Esophagus muscularis mucosa (tissue), 4 donors: Measurements from ENCODE around the gene CCDC74A.
"Not testable (repeated sequence)": the region's sequence is repeated elsewhere in the genome, so short reads cannot be mapped to it uniquely, and the experiment has no call there.

Experiments used
- CTCF ChIP-seq, 3 experiments: fragments of 200-600 bp in 2 of 3; fragments of 450-650 bp in 1 of 3; sonication (generic) in 2 of 3; IDR thresholded peaks; one replicate each; pipeline ENCODE4 v1.5.1; 2017 to 2019; ENCODE audit warnings: antibody characterized with exemption in 3 of 3, mild to moderate bottlenecking in 2 of 3, moderate library complexity in 1 of 3
- EP300 ChIP-seq: sonication (generic); formaldehyde crosslinking; IDR thresholded peaks from one replicate; pipeline ENCODE4 v1.6.1; 2017; ENCODE audit warnings: antibody characterized with exemption
- POLR2A ChIP-seq: fragments of 450-650 bp; IDR thresholded peaks from one replicate; pipeline ENCODE4 v1.6.1; 2017; ENCODE audit warnings: antibody characterized with exemption, moderate library complexity, mild to moderate bottlenecking, low read depth
- POLR2AphosphoS5 ChIP-seq, 2 donors: sonication (generic); formaldehyde crosslinking; IDR thresholded peaks; one replicate each; pipeline ENCODE4 v1.6.1; 2017; ENCODE audit warnings: antibody characterized with exemption in 2 of 2

DNA sequence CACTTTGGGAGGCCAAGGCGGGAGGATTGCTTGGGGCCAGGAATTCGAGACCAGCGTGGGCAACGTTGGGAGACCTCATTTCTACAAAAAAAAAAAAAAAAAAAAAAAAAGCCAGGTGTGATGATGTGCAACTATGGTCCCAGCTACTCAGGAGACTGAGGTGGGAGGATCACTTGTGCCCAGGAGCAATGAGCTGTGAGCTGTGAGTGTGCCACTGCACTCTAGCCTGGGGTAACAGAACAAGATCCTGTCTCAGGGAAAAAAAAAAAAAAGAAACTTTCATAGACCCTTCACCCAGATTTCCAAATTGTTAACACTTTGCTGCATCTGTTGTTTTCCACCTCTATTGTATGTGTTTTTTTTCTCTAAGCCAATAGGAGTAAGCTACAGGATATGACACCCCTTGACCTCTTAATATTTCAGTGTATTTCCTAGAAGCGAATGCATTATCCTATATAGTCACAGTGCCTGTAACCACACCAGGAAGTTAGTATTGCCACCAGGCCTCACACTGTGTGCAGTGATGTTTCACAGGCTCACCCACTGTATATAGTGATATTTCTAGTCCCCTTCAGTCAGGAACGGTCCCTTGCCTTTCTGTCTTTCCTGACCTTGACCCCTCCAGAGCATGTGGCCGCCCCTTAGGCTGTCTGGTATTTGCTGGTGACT is 23.5 kb upstream of the CCDC74A start:
- TF ChIP-seq EP300; CTCF (IDR thresholded peaks at IDR 0.05); POLR2A; POLR2AphosphoS5 (IDR thresholded peaks at IDR 0.05): not testable (repeated sequence)
